Measurements from ENCODE around the gene PTCH1. TPM values are rescaled to one million over a fixed set of nuclear protein-coding genes. Genes with fewer than 3 reads are reported as not detected.

PTCH1 gene
- total RNA-seq, 1 donor, result 1.7 TPM

DNA sequence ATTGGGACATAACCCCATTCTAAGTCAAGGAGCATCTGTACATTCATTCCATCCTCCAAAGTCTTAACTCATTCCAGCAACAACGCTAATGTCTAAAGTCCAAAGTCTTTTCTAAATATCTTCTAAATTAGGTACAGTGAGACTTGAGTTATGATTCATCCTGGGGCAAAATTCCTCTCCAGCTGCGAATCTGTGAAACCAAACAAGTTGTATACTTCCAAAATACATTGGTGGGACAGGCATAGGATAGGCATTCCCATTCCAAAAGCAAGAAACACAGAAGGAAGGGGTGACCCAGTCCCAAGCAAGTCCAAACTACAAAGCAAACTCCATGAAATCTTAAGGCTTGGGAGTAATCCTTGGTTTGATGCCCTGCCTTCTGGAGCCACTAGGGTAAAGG lies 101.6 kb downstream of the PTCH1 start:
- DNase-seq (ENCODE audit: low read depth), result no peak
- TF ChIP-seq, protein P1, sequence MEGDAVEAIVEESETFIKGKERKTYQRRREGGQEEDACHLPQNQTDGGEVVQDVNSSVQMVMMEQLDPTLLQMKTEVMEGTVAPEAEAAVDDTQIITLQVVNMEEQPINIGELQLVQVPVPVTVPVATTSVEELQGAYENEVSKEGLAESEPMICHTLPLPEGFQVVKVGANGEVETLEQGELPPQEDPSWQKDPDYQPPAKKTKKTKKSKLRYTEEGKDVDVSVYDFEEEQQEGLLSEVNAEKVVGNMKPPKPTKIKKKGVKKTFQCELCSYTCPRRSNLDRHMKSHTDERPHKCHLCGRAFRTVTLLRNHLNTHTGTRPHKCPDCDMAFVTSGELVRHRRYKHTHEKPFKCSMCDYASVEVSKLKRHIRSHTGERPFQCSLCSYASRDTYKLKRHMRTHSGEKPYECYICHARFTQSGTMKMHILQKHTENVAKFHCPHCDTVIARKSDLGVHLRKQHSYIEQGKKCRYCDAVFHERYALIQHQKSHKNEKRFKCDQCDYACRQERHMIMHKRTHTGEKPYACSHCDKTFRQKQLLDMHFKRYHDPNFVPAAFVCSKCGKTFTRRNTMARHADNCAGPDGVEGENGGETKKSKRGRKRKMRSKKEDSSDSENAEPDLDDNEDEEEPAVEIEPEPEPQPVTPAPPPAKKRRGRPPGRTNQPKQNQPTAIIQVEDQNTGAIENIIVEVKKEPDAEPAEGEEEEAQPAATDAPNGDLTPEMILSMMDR (IDR thresholded peaks at IDR 0.05; ENCODE audit: insufficient read depth, low read depth, low read length), result no peak
- no peak overlapping the region for H3K4me3 ChIP-seq (ENCODE audit: low read depth, low read length)

DNA sequence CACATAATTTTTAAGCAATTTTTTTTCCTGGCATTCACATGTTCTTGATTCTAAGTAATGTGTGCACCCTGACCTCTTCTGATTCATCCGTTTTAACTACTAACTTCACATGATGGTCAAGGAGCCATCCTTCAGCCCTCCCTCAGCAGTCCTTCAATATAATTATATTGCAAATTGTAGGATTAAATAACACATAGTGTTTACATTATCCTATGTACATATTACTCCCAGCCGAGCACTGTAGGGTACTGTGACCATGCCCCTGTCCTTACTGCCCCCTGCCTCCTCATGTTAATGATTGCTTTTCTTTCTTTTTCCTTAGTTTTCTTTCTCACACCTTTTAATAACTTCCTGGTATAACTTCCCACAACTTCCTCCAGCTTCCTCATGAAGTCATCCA lies 103.0 kb downstream of the PTCH1 start:
- peak; percentile 20 for DNase-seq (ENCODE audit: low read depth)
- H3K4me3 ChIP-seq (ENCODE audit: low read depth, low read length), result no peak overlapping the region
- TF ChIP-seq, protein P1 (IDR thresholded peaks at IDR 0.05; ENCODE audit: insufficient read depth, low read depth, low read length), result no peak

- no peak for DNase-seq (ENCODE audit: low read depth)
- no peak overlapping the region for H3K4me3 ChIP-seq (ENCODE audit: low read depth, low read length)
- TF ChIP-seq, protein P1 (IDR thresholded peaks at IDR 0.05; ENCODE audit: insufficient read depth, low read depth, low read length), result no peak
These were observed 105.5 kb downstream of the PTCH1 start for GRCh38 chr9:95411054-95411892.

GRCh38 chr9:95409650-95410426 lies 106.9 kb downstream of the PTCH1 start:
- DNase-seq (ENCODE audit: low read depth), result peak; percentile 97
- TF ChIP-seq, protein P1 (IDR thresholded peaks at IDR 0.05; ENCODE audit: insufficient read depth, low read depth, low read length), result no peak
- no peak overlapping the region for H3K4me3 ChIP-seq (ENCODE audit: low read depth, low read length)

GRCh38 chr9:95407524-95407923 lies 109.2 kb downstream of the PTCH1 start:
- TF ChIP-seq, protein P1 (IDR thresholded peaks at IDR 0.05; ENCODE audit: insufficient read depth, low read depth, low read length), result no peak
- DNase-seq (ENCODE audit: low read depth), result no peak
- no peak overlapping the region for H3K4me3 ChIP-seq (ENCODE audit: low read depth, low read length)

- no peak overlapping the region for H3K4me3 ChIP-seq (ENCODE audit: low read depth, low read length)
- DNase-seq (ENCODE audit: low read depth), result peak; percentile 92
- TF ChIP-seq, protein P1 (IDR thresholded peaks at IDR 0.05; ENCODE audit: insufficient read depth, low read depth, low read length), result no peak
These were observed 110.7 kb downstream of the PTCH1 start for GRCh38 chr9:95406121-95406520.

Data from fibroblast of villous mesenchyme (primary cell).